HCT116 (cell line): ENCODE results near the gene SESN3. TPM values are rescaled to one million over a fixed set of nuclear protein-coding genes. Genes with fewer than 3 reads are reported as not detected.

Experiments used
- ATAC-seq: fragments of 200-7000 bp; cut with Tn5 transposase; 2 replicates; pipeline ENCODE4 v1.9.1; 2020; ENCODE audit warnings: mild to moderate bottlenecking, moderate library complexity
- BruUV-seq: library from RNA; stranded (reverse); fragments of 400-500 nt; replicated peaks from 2 replicates; lab custom pipeline; 2021; lab: Mats Ljungman, UMichigan
- CTCF ChIA-PET: fragments of 300-600 bp; sonication (Branson Sonifier 250); formaldehyde crosslinking; loops from one replicate; lab custom pipeline; 2021; ENCODE audit warnings: antibody characterized with exemption; lab: Charles Lee
- POLR2A ChIA-PET: fragments of 300-600, 350-600 bp; sonication (Branson Sonifier 250); formaldehyde crosslinking; loops from one replicate; lab custom pipeline; 2021; ENCODE audit warnings: antibody characterized with exemption; lab: Charles Lee
- RAD21 ChIA-PET, 2 experiments: fragments of 300-600 bp; sonication (Branson Sonifier 250); formaldehyde crosslinking; loops; one replicate each; lab custom pipeline; 2023; ENCODE audit warnings: low total read pairs in 2 of 2; ENCODE audit not compliant: uncharacterized antibody in 2 of 2, unreplicated experiment in 2 of 2, low non-redundant PET in 1 of 2; lab: Charles Lee
- DNase-seq: peaks from one replicate; pipeline ENCODE4 v3.0.0-alpha.2; 2010; ENCODE audit warnings: low read depth, low spot score
- H2AFZ ChIP-seq: fragments of 200-600 bp; shearing (Covaris generic), sonication (generic); 2 replicates; pipeline ENCODE4 v1.6.1; 2017; ENCODE audit warnings: low read depth, mixed run types, mixed read lengths, antibody characterized with exemption, low read length; ENCODE audit not compliant: poor library complexity, severe bottlenecking
- H3K27ac ChIP-seq: 2 replicates; pipeline ENCODE4 v1.5.1; 2012; ENCODE audit warnings: low read depth, low read length
- H3K27me3 ChIP-seq: fragments of 200-600 bp; sonication (generic); 2 replicates; pipeline ENCODE4 v1.6.1; 2016; ENCODE audit warnings: mixed run types, low read length, mixed read lengths; ENCODE audit not compliant: insufficient read depth
- H3K36me3 ChIP-seq, 2 experiments: fragments of 200-500 bp in 1 of 2; fragments of 200-600 bp in 1 of 2; sonication (Bioruptor generic) in 1 of 2; sonication (generic) in 1 of 2; 2 replicates each; pipeline versions ENCODE4 v1.5.1 to v1.6.1; 2014 to 2016; ENCODE audit warnings: low read length in 2 of 2, inconsistent platforms in 1 of 2, mixed read lengths in 1 of 2, mixed run types in 1 of 2; ENCODE audit not compliant: insufficient read depth in 2 of 2, control insufficient read depth in 1 of 2
- H3K4me1 ChIP-seq, 2 experiments: fragments of 200-600 bp in 1 of 2; sonication (generic) in 1 of 2; 2 replicates each; pipeline versions ENCODE4 v1.5.1 to v1.6.1; 2012 to 2017; ENCODE audit warnings: low read length in 2 of 2, inconsistent platforms in 1 of 2, mild to moderate bottlenecking in 1 of 2, mixed read lengths in 1 of 2, mixed run types in 1 of 2, moderate library complexity in 1 of 2; ENCODE audit not compliant: insufficient read depth in 2 of 2, control insufficient read depth in 1 of 2
- H3K4me2 ChIP-seq: fragments of 200-600 bp; sonication (generic); 2 replicates; pipeline ENCODE4 v1.6.1; 2017; ENCODE audit warnings: mixed run types, low read length, mixed read lengths
- H3K4me3 ChIP-seq, 2 experiments: fragments of 200-600 bp in 1 of 2; sonication (generic) in 1 of 2; replicated peaks in 1 of 2; 2 replicates each; pipeline ENCODE4 v1.5.1; 2011 to 2016; ENCODE audit warnings: low read length in 2 of 2, control low read depth in 1 of 2, low read depth in 1 of 2, mild to moderate bottlenecking in 1 of 2, mixed read lengths in 1 of 2, mixed run types in 1 of 2
- H3K79me2 ChIP-seq: fragments of 200-600 bp; sonication (generic); 2 replicates; pipeline ENCODE4 v1.6.1; 2017; ENCODE audit warnings: mild to moderate bottlenecking, mixed run types, low read length, moderate library complexity, mixed read lengths; ENCODE audit not compliant: insufficient read depth
- H3K9ac ChIP-seq: fragments of 200-600 bp; sonication (generic); 2 replicates; pipeline ENCODE4 v1.6.1; 2016; ENCODE audit warnings: low read length, mixed read lengths
- H3K9me2 ChIP-seq: fragments of 200-600 bp; sonication (generic), shearing (Covaris generic); 2 replicates; pipeline ENCODE4 v1.6.1; 2017; ENCODE audit warnings: mixed run types, mild to moderate bottlenecking, moderate library complexity; ENCODE audit not compliant: insufficient read depth
- H3K9me3 ChIP-seq, 2 experiments: fragments of 200-500 bp in 1 of 2; fragments of 200-600 bp in 1 of 2; sonication (Bioruptor generic) in 1 of 2; sonication (generic) in 1 of 2; 2 replicates each; pipeline ENCODE4 v1.6.1; 2014 to 2017; ENCODE audit warnings: low read length in 2 of 2, mixed read lengths in 2 of 2, inconsistent platforms in 1 of 2, low read depth in 1 of 2, mild to moderate bottlenecking in 1 of 2, mixed run types in 1 of 2, moderate library complexity in 1 of 2; ENCODE audit not compliant: control insufficient read depth in 1 of 2, insufficient read depth in 1 of 2
- H4K20me1 ChIP-seq: fragments of 200-600 bp; sonication (generic), shearing (Covaris generic); 2 replicates; pipeline ENCODE4 v1.6.1; 2017; ENCODE audit warnings: mixed run types, mild to moderate bottlenecking, moderate library complexity; ENCODE audit not compliant: insufficient read depth
- ATF3 ChIP-seq: IDR thresholded peaks from 2 replicates; pipeline ENCODE4 v1.6.1; 2012
- CBX3 ChIP-seq: IDR thresholded peaks from 2 replicates; pipeline ENCODE4 v1.6.1; 2012; ENCODE audit warnings: low read depth
- CEBPB ChIP-seq: IDR thresholded peaks from 2 replicates; pipeline ENCODE4 v1.6.1; 2012; ENCODE audit warnings: low read depth
- EGR1 ChIP-seq: IDR thresholded peaks from 2 replicates; pipeline ENCODE4 v1.6.1; 2012; ENCODE audit warnings: low read depth
- ELF1 ChIP-seq: IDR thresholded peaks from 2 replicates; pipeline ENCODE4 v1.6.1; 2012; ENCODE audit warnings: low read depth, borderline replicate concordance
- EZH2phosphoT487 ChIP-seq: fragments of 200-600 bp; IDR thresholded peaks from 2 replicates; pipeline ENCODE4 v1.6.1; 2018; ENCODE audit warnings: antibody characterized with exemption, borderline replicate concordance
- FOSL1 ChIP-seq: IDR thresholded peaks from 2 replicates; pipeline ENCODE4 v1.6.1; 2012; ENCODE audit warnings: low read depth
- JUND ChIP-seq: IDR thresholded peaks from 2 replicates; pipeline ENCODE4 v1.6.1; 2012
- RAD21 ChIP-seq: IDR thresholded peaks from 2 replicates; pipeline ENCODE4 v1.6.1; 2012; ENCODE audit warnings: low read depth, mild to moderate bottlenecking
- SIN3A ChIP-seq: IDR thresholded peaks from 2 replicates; pipeline ENCODE4 v1.6.1; 2012; ENCODE audit warnings: low read depth
- SP1 ChIP-seq: IDR thresholded peaks from 2 replicates; pipeline ENCODE4 v1.6.1; 2012; ENCODE audit warnings: low read depth
- ZNF274 ChIP-seq: fragments of 200-500 bp; sonication (Bioruptor generic); IDR thresholded peaks from 2 replicates; pipeline ENCODE4 v1.6.1; 2014; ENCODE audit warnings: mild to moderate bottlenecking, low read depth, low read length, inconsistent platforms
- intact Hi-C: fragments of 100-400 bp; cut with micrococcal nuclease; formaldehyde crosslinking; loops from 2 replicates; pipeline ENCODE4 v1.10.0; 2022
- total RNA-seq: library from RNA; stranded (reverse); gene quantifications from one replicate; pipeline ENCODE4 v1.2.1, GENCODE V29; 2021; ENCODE audit not compliant: unreplicated experiment
- TF ChIP-seq, protein P1 (sequence below): IDR thresholded peaks from 2 replicates; pipeline ENCODE4 v1.6.1; 2011; ENCODE audit warnings: mild to moderate bottlenecking, low read length, moderate library complexity; ENCODE audit not compliant: insufficient replicate concordance; ENCODE audit errors: extremely low read depth
- TF ChIP-seq, protein P2 (sequence below): IDR thresholded peaks from 2 replicates; pipeline ENCODE4 v1.6.1; 2012
- TF ChIP-seq, protein P3 (sequence below), 3 experiments: fragments of 200-600 bp in 1 of 3; sonication (generic) in 1 of 3; IDR thresholded peaks in 2 of 3; conservative IDR thresholded peaks in 1 of 3; 2 replicates each; pipeline ENCODE4 v1.5.1; 2012 to 2017; ENCODE audit warnings: low read depth in 2 of 3, low read length in 2 of 3, antibody characterized with exemption in 1 of 3, borderline replicate concordance in 1 of 3, control low read depth in 1 of 3, mild to moderate bottlenecking in 1 of 3, mixed read lengths in 1 of 3, mixed run types in 1 of 3, moderate library complexity in 1 of 3; ENCODE audit not compliant: insufficient read depth in 1 of 3

SESN3 gene
- total RNA-seq, 1 experiment from 2014 or later, result 4.2 TPM

- intact Hi-C loops, result loop anchor here (5.0 kb wide), 1 partner anchor 514 kb away; no protein-coding TSS in a partner anchor
- ChIA-PET CTCF (interaction anchor here (1.3 kb wide), 1 partner anchor 67 kb away, joined by 3 read pairs; no protein-coding TSS in a partner anchor), RAD21 (no interaction called here), POLR2A (no interaction called here)
- no peaks in the 10 kb centered on the region for H3K9me2 ChIP-seq
- no peak overlapping the region for H2AFZ ChIP-seq
- no peak overlapping the region for H3K4me3 ChIP-seq
- no peak overlapping the region for H3K27ac ChIP-seq
- H3K36me3 ChIP-seq, result no peaks in the 10 kb centered on the region
- no TSS peak for BruUV-seq
- no peak overlapping the region for H3K4me2 ChIP-seq
- H3K9ac ChIP-seq, result no peak overlapping the region
- H3K79me2 ChIP-seq, result no peaks in the 10 kb centered on the region
- ATAC-seq, result no peak
- H3K27me3 ChIP-seq, result no peaks in the 10 kb centered on the region
- no peaks in the 10 kb centered on the region for H3K9me3 ChIP-seq
- no peak for DNase-seq
- TF ChIP-seq FOSL1 (no peak), SP1 (no peak), RAD21 (no peak)
- peaks cover 16 to 18% of the 10 kb centered on the region in 2 experiments; a peak in 2 of 4 replicates for H3K4me1 ChIP-seq
- H4K20me1 ChIP-seq, result no peaks in the 10 kb centered on the region
These were observed 95.1 kb downstream of the SESN3 start for GRCh38 chr11:95135880-95136279.

- H3K4me2 ChIP-seq, result no peak overlapping the region
- no peak overlapping the region for H3K9ac ChIP-seq
- RAD21 ChIA-PET, result no interaction called here
- TF ChIP-seq ELF1, result no peak
- TF ChIP-seq, protein P1, sequence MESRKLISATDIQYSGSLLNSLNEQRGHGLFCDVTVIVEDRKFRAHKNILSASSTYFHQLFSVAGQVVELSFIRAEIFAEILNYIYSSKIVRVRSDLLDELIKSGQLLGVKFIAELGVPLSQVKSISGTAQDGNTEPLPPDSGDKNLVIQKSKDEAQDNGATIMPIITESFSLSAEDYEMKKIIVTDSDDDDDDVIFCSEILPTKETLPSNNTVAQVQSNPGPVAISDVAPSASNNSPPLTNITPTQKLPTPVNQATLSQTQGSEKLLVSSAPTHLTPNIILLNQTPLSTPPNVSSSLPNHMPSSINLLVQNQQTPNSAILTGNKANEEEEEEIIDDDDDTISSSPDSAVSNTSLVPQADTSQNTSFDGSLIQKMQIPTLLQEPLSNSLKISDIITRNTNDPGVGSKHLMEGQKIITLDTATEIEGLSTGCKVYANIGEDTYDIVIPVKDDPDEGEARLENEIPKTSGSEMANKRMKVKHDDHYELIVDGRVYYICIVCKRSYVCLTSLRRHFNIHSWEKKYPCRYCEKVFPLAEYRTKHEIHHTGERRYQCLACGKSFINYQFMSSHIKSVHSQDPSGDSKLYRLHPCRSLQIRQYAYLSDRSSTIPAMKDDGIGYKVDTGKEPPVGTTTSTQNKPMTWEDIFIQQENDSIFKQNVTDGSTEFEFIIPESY, result no peak
- TF ChIP-seq, protein P2, sequence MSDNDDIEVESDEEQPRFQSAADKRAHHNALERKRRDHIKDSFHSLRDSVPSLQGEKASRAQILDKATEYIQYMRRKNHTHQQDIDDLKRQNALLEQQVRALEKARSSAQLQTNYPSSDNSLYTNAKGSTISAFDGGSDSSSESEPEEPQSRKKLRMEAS, result no peak
- no peak for TF ChIP-seq ZNF274
- TF ChIP-seq EGR1, result no peak
- no peak for TF ChIP-seq ATF3
- no peak for TF ChIP-seq SIN3A
- TF ChIP-seq JUND, result no peak
- no peak for TF ChIP-seq FOSL1
- no peak for TF ChIP-seq EZH2phosphoT487
- TF ChIP-seq SP1, result no peak
- TF ChIP-seq, protein P3, sequence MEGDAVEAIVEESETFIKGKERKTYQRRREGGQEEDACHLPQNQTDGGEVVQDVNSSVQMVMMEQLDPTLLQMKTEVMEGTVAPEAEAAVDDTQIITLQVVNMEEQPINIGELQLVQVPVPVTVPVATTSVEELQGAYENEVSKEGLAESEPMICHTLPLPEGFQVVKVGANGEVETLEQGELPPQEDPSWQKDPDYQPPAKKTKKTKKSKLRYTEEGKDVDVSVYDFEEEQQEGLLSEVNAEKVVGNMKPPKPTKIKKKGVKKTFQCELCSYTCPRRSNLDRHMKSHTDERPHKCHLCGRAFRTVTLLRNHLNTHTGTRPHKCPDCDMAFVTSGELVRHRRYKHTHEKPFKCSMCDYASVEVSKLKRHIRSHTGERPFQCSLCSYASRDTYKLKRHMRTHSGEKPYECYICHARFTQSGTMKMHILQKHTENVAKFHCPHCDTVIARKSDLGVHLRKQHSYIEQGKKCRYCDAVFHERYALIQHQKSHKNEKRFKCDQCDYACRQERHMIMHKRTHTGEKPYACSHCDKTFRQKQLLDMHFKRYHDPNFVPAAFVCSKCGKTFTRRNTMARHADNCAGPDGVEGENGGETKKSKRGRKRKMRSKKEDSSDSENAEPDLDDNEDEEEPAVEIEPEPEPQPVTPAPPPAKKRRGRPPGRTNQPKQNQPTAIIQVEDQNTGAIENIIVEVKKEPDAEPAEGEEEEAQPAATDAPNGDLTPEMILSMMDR (IDR thresholded peaks at IDR 0.05 in 2 of 3, conservative IDR thresholded peaks at IDR 0.05 in 1 of 3; ENCODE audit: borderline replicate concordance in 1 of 3, insufficient read depth in 1 of 3, low read depth in 2 of 3, low read length in 2 of 3), result no peak
- no peak for TF ChIP-seq CBX3
- no peak for TF ChIP-seq CEBPB
These were observed 95.8 kb downstream of the SESN3 start for GRCh38 chr11:95135155-95135554.

More at GRCh38 chr11:95135155-95135554, 95.8 kb downstream of the SESN3 start:
- no peak for DNase-seq
- POLR2A ChIA-PET, result no interaction called here
- no peaks in the 10 kb centered on the region for H3K36me3 ChIP-seq
- no peak overlapping the region for H2AFZ ChIP-seq
- no TSS peak for BruUV-seq
- no peaks in the 10 kb centered on the region for H3K9me3 ChIP-seq
- H3K27ac ChIP-seq, result no peak overlapping the region
- no peaks in the 10 kb centered on the region for H3K27me3 ChIP-seq
- intact Hi-C loops, result loop anchor here (5.0 kb wide), 1 partner anchor 513 kb away; no protein-coding TSS in a partner anchor
- H3K4me3 ChIP-seq, result no peak overlapping the region
- CTCF ChIA-PET, result no interaction called here
- no peak for ATAC-seq
- H3K4me1 ChIP-seq, result peaks cover 16 to 18% of the 10 kb centered on the region in 2 experiments; a peak in 2 of 4 replicates
- no peaks in the 10 kb centered on the region for H4K20me1 ChIP-seq
- no peaks in the 10 kb centered on the region for H3K9me2 ChIP-seq
- no peaks in the 10 kb centered on the region for H3K79me2 ChIP-seq
